Measurements from ENCODE around the gene RASL10B.
"Not testable (repeated sequence)": the region's sequence is repeated elsewhere in the genome, so short reads cannot be mapped to it uniquely, and the experiment has no call there.

Gene RASL10B

DNA sequence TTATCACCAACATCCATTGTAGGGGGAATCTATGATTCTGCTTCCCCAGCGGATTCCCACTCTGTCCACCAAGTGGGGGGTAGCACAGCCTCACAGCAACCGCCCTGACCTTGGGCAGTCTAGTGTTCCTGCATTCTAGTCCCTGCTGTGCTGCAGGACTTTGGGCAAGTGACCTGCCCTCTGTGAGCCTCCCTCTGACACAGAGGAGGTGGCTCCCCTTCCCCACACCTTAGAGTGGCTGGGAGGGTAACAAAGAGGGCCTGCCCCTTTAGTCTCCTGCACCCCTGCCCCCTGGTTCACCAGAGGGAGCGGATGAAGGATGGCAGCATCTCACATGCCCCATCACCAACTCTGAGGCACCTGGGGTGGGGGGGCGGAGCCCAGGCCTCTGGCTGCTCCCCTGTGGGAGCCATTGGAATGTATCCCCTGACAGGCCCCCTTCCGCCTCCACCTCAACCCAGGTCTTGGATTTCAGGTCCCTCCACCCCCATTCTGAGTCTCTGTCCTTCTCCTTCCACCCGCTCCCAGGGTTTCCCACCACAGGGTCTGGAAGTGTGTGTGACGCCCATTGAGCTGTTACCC lies 11.5 kb downstream of the RASL10B start:
- no peak for DNase-seq (ENCODE audit: low read depth)

DNA sequence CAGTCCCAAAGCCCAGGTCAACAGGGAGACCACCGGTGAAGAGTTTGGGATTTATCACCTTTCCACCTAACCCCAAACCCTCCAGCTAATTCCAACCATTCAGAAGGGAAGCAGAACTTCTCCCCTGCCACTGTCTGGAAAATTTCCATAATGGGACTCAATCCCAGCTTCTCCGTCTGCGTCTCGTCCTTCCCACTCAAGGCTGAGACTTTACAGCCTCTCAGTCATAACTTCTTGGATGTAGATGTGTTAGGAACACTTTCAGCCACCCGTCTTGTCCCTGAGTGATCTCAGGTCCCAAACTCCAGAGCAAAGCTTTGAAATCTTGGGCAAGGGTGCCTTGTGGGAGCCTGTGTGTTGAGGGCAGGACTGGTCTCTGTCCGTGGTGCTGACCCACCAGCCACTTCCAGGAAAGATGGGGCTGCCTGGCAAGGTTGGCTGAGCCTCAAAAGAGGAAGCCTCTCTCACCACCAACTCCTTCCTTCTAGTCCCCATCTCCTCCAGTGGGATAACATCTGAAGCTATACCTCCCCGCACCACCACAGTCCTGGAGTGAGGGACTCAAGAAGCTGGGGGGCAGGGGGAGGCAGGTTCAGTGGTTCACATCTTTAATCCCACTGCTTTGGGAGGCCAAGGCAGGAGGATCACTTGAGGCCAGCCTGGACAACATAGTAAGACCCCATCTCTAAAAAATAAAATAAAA lies 12.3 kb downstream of the RASL10B start:
- no peak for DNase-seq (ENCODE audit: low read depth)

DNA sequence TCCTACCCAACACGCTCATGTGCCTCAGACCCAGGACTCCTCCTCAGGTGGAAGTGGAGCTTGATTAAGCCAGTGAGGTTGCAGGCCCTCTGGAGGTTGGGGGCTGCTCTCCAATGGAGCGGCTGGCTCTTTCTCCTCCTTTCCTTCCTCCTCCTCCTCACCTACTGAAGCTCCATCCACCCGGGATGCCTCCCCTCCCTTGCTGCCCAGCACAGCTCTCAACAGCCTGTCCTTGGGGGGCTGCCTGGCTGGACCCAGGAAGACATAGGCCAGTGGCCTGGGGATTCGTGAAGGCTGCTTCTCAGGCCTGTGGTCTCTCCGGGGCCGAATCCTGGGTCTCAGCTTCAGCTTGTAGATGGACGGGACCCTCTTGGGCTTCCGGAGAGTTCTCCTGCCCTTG lies 13.4 kb downstream of the RASL10B start:
- no peak for DNase-seq (ENCODE audit: low read depth)

DNA sequence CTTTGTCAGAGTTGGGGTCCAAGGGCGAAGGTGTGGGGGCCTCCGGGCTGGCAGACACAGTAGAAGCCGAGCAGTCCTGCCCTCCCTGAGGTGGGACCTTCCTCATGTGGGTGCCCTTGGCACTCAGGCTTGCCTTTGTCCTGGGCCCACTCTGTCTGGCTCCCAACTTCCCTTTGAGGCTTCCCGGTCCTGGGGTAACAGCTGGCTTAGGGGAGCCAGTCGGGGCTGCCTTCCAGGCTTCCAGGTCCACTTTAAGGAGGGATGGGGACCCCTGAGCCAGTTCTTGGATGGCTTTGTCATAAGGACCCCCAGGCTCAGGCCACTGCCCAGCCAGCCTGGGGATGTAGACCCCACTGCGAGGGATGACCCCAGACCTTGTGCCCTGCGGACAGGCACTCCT lies 13.8 kb downstream of the RASL10B start:
- DNase-seq (ENCODE audit: low read depth), result no peak

DNA sequence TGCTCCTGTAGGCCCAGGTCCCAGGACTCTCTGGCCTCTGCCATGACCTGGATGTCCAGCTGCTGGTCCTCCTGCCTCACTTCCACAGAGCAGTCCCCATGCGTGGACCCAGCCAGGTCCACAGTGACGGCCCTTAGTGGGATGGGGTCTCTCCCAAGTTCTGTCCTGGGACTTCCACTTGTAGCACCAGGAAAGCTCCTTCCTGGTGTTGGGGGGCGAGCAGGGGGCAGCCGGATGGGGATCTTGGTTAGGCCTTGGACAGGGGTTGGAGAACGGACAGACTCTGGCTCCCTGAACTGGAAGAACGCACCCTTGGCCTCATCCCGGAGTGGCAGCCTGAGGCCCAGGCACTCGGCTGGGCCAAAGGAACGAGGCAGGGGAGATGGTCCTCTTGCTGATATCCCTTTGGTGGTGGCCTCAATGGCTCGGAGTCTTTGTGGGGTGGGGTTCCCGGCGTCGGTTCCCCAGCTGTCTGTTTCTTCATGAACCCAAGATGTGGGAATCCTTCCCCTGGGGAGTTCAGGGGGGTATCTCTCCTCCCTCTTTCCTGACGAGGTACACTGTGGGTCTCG lies 14.4 kb downstream of the RASL10B start:
- DNase-seq (ENCODE audit: low read depth), result no peak

DNA sequence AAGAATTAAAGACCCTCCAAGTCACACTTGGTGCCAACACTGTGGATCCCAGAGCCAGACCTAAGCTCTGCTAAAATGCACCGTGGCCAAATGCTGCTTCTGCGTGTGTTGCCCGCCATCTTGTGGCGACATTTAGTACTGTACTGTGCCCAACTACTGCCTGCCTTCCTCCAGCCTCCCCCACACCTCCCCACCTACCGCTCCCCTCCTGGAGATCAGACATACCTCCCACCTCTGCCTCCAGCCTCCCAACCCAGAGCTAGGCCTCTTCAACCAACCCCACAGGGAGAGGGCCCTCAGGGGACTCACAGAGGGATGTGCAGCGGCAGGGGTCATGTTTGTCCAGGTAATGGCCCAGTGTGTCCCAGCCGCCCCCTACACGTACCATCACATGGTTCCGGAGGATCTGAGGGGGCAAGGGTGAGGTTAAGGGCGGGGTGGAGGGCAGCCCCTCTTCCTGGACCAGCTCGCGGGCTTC lies 16.1 kb downstream of the RASL10B start:
- peak; percentile 71 for DNase-seq (ENCODE audit: low read depth)

DNA sequence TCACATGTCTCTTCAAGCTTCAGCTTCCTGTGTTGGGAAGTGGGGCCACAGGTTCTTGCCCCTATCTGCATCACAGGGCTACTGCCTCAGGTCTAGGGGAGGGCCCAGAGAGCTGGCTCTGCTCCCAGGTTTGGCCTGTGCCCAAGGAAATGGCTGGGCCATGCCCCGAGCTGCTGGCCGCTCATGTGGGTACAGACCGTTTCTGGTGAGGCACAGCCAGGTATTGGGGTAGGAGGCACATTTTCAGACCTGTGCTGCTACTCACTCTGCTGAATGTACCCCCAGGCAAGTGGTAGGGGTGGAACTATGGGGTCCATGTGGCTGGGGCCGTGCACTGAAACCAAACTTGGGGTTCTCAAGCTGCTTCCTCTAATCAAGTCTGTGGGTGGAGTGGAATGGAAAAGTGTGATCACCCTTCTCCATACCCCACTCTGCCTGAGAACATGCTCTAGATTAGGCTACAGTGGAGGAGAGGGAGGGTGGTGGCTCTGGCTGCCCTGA lies 17.0 kb downstream of the RASL10B start:
- no peak for DNase-seq (ENCODE audit: low read depth)

DNA sequence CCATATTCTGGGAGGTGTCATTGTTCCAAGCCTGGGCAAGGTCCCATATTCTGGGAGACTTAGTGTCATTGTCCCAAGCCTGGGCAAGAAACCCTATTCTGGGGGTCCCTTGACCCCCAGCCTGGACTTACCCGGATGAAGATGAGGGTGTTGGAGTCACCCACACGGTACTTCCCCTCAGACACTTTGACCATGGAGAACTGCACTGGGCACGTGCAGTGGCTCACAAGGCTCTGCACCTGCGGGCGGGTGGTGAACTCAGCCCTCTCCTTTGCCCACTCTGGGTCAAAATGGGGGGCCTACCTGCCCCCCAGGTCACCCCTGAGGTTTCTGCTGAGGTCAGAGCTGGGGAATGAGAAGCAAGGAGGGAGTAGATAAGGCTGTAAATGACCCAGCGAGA lies 17.5 kb downstream of the RASL10B start:
- DNase-seq (ENCODE audit: low read depth), result no peak

DNA sequence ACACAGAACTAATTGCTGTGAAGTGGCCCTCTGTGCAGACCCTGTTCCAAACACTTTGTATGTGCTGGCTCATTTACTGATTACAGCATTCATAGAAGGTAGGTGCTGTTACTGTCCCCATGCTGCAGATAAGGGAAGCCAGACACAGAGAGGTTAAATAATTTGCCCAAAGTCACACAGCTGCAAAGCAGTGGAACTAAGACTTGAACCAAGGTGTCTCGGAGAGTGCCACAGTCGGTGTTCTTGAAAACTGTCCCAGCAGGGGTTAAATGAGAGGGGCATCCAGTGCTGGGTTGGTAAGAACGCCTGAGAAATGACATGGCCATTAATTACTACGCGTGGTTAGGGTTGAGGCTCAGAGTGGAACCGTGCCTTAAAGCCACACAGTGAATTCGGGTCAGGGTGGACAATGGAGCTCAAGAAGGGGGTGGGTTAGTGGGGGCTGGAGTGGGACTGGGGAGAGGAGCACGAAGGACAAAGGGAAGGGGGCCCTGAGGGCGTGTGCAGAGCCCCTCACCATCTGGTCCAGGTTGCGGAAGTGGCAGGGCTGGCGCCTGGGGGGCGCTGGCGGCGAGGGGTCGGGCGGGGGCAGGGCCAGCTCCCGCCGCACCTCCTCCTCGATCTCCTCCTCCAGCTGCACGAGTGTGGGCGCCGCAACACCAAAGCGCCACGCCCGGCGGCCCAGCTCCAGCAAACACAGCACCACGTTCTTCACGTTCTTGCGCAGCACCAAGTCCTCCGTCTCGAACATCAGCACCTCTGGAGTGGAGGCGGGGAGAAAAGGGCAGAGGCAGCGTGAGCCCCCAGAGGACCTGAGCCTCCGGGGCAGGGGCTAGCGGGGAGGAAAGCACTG lies 18.3 kb downstream of the RASL10B start:
- DNase-seq (ENCODE audit: low read depth), result no peak

DNA sequence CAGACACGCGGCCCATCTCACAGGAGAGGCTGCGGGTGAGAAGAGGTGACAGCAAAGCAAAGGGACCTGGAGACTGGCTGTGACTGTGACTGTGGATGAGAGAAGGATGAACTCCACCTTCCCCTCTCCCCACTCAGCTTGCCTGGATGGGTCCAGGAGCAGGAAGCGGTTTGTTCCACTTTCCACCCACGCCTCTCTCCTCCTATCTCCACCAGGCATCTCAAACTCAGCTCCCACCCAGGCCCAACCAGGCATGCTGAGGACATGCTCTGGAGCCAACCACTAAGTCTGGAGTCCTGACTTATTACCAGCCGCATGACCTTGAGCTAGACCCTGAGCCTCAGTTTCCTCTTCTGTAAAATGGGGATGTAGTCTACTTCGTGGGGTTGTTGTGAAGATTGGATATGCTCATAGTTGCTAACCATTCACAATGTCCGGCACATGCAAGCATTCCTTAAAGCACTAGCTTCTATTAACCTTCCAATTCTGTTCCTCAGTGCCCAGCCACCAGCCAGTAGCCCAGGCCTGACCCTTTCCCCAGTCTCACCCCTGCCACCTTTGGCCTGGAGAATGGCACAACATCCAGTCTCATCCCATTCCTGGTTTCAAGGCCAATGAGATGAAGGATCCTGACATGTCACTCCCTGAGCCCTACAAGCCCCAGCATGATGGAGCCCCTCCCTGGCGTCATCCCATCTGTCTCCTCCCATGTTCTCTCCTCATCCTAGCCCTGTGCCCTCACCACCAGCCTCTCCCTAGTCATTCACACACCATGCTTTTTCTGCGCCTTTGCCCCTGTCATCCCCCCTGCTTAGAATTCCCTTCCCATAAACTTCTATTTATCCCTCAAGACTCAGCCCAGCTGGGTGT lies 19.3 kb downstream of the RASL10B start:
- DNase-seq (ENCODE audit: low read depth), result no peak

DNA sequence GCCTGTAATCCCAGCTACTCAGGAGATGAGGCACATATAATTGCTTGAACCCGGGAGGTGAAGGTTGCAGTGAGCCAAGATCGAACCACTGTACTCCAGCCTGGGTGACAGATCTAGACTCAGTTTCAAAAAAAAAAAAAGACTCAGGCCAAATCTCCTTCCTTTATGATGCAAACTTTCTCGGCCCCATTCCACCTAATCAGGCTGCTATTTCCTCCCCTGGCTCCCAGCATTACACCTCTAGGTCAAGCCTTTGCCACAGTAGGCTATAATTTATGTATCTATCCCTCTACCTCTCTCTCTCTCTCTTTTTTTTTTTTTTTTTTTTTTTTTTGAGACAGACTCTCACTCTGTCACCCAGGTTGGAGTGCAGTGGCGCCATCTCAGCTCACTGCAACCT lies 20.1 kb downstream of the RASL10B start:
- DNase-seq (ENCODE audit: low read depth), result not testable (repeated sequence)

DNA sequence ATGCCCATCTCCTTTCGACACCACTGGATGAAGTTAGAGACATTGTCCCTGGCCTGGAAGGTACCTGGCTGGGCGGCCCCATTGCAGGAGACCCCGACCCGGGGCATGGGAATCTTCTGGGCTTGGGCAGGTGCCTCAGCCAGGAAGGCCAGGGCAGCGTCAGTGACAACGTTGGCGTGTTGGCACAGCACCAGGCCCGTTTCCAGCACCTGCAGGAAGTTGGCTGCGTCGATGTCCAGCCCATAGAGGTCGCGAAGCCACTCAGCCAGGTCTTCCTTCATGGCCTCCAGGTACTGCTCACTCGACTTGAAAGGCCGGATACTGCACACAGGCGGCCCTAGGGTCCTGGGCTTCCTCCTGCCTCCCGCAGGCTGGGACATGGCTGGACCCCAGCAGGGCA lies 21.0 kb downstream of the RASL10B start:
- no peak for DNase-seq (ENCODE audit: low read depth)

DNA sequence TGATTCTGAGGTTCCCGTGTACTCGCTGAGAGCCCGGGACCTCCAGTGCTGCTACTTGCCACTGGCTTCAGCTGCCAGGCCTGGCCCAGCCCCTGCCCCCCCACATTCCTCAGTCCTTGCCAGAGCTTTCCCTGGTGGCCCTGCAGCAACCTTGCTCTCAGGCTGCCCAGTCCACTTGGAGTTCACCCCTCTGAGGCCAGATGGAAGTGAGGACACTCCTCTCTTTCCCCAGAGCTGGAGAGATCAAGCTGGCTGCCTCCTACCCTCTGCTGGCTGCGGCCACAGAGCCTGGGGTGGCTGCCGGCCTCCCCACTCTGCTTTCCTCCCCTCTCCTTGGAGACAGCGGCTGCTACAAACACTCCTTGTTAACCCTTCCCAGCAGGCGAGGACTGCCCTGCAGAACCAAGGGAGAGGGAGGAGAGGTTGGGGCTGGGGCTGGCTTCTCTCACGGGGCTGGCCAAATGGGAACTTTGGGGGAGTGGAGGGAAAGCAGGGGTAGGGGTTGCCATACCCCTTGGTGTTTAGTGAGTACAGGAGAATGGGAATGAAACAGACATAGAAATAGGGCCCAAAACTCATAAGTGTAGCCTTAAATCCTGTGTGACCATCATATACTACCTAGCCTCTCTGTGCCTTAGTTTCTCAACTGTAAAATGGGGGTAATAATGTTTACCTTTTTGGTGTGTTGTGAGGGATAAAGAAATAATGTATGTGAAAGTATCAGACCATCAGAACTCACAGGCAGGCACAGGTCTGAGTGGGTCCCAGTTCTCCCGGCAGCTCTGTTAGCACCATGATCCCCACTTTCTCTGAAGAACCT lies 21.7 kb downstream of the RASL10B start, which contains the start of gene GAS2L2:
Gene GAS2L2 (minus strand): TSS at position 295 of the 820 bp plus-strand sequence. CDS start 389 bp downstream, outside the sequence.
- DNase-seq (ENCODE audit: low read depth), result no peak

DNA sequence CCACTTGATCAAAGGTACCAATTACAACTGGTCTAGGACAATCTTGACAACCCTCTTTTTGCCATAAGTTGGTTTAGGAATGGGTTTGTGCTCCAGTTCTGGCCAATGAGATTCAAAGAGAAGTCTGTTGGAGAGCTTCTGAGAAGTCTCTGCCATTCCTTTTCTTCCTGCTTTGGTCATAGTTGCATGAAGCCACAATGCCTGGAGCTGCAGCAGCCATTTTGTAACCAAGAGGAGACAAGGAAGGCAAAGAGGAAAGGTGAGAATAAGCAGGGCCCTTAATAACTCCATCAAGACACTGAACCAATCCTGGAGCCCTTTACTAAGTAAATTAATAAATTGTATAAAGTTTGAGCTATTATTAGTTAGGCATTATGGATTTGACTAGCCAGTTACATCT lies 25.8 kb downstream of the RASL10B start:
- DNase-seq (ENCODE audit: low read depth), result no peak

DNA sequence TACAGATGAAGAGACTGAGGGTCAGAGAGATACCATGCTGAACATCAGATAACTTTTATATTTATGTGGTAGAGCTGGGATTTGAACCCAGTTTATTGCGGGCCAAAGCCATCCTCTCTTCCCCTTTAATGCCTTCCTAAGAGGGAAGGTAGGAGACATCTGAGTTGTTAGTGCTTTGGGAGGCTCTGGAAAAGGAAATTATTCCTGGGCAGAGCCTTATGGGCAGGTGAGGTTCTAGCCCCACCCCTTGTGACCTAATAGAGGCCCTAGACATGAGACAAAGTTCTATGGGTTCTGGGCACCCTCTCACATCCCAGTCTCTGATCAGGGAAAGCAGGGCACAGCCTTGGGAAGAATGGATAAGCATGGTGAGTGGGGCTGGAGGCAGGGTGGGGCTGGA lies 29.1 kb downstream of the RASL10B start, which contains the start of gene C17orf50:
Gene C17orf50 (plus strand): TSS at position 301 of the 400 bp plus-strand sequence. CDS start 55 bp downstream, at position 356.
- no peak for DNase-seq (ENCODE audit: low read depth)

DNA sequence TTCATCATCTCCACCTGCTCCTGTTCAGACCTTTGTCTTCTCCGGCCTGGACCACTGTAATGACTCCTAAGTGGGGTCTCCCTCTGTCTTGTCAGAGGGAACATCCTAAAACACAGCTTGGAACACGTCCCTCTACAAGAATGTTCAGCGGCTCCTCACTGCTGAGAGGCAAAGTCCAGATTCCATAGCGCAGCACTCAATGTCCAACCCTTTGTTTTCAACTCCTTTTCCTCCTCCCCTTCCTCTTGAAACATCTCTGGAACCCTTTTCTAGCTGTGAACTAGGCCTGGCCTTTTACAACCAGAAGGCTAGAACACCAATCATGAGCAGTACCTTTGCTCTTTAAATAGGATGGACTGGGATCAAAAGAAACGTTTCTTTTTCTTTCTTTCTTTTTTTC lies 30.2 kb downstream of the RASL10B start:
- no peak for DNase-seq (ENCODE audit: low read depth)

DNA sequence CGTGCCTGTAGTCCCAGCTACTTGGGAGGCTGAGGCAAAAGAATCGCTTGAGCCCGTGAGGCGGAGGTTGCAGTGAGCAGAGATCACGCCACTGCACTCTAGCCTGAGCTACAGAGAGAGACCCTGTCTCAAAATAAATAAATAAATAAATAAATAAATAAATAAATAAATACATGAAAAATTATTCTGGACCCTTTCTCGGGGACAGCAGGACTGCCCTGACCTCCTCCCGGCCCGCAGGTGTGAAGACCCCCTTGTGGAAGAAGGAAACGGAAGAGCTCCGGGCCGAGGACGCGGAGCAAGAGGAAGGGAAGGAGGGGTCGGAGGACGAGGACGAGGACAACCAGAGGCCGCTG lies 32.3 kb downstream of the RASL10B start:
- DNase-seq (ENCODE audit: low read depth), result no peak

DNA sequence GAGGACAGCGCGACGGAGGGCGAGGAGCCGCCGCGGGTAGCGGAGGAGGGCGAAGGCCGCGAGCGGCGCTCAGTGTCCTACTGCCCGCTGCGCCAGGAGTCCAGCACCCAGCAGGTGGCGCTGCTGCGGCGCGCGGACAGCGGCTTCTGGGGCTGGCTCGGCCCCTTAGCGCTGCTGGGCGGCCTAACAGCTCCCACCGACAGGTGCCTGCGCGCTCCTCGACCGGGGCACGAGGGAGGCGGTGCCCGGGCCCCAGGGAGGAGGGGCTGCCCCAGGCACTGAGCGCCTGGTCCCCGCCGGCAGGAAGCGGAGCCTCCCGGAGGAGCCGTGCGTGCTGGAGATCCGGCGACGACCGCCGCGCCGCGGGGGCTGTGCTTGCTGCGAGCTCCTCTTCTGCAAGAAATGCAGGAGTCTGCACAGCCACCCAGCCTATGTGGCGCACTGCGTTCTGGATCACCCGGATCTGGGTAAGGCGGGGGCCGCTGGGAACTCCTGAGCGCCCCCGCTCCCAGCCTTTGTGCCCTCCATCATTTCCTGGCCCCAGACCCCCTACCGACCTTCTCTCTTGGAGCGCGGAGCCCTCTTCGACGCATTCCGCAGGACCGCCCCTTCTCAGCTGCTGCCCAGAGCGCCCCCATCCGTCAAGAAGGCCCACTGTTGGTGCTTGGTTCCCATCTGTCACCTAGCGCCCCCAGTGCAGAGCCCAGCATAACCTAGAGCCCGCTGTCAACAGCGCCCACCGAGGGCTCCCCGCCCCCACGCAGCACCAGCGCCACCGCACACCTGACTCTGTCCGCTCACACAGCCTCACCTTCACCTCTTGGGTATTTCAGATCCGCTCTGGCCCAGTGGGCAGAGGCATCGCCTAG lies 32.9 kb downstream of the RASL10B start:
- peak; percentile 75 for DNase-seq (ENCODE audit: low read depth)

DNA sequence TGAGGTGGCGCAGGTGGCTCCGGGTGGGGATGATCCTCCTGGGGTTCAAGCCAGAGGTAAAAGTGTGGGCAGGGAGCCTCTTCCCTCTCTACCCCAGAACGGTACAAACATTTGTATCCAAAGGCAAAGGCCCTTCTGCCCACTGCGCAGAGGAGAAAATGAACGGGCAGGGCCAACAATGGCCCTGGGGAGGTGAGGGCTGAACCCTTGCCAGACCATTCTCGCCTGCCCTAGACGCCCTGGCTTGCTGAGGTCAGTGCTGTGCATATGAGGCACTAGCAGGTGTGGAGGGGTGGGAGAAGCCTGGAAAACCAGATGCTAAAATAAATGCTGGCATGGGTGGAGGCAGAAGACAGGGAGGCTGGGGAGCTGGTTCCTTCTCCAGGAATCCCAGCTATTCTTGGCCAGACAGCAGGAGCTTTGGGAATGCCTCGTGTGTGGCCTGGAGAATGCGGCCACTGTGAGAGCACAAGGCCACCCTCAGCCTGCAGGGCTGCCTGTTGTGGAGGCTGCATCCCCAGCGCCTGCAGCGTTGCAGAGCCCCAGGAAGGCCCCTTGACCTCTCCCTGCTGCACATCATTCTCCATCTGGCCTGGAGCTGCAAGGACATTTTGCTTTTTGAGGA lies 33.8 kb downstream of the RASL10B start:
- DNase-seq (ENCODE audit: low read depth), result no peak
